Testis (tissue), 2 donors: ENCODE results near the gene ALG1.

ENCODE experiments used
- CTCF ChIP-seq, 3 experiments: fragments of 450-650 bp in 2 of 3; fragments of 200-600 bp in 1 of 3; sonication (generic) in 1 of 3; IDR thresholded peaks; one replicate each; pipeline ENCODE4 v1.5.1; 2016 to 2019; ENCODE audit warnings: antibody characterized with exemption in 3 of 3, mild to moderate bottlenecking in 2 of 3, moderate library complexity in 1 of 3
- POLR2A ChIP-seq: fragments of 450-650 bp; IDR thresholded peaks from one replicate; pipeline ENCODE4 v1.6.1; 2017; ENCODE audit warnings: antibody characterized with exemption, mild to moderate bottlenecking, moderate library complexity

GRCh38 chr16:5022521-5022920 is 49.1 kb upstream of the ALG1 start:
- TF ChIP-seq POLR2A (no peak), CTCF (IDR thresholded peaks at IDR 0.05) (no peak)
